H9 (cell line): Measurements from ENCODE around the gene USP47. TPM values are rescaled to one million over a fixed set of nuclear protein-coding genes. Genes with fewer than 3 reads are reported as not detected.

Source experiments
- DNase-seq: peaks from one replicate; pipeline ENCODE4 v3.0.0-alpha.2; 2017
- H2AFZ ChIP-seq: one replicate; pipeline ENCODE4 v1.6.1; 2013; ENCODE audit warnings: mild to moderate bottlenecking, low read length, control low read depth, moderate library complexity
- H2AK5ac ChIP-seq: 2 replicates; pipeline ENCODE4 v1.6.1; 2013; ENCODE audit warnings: low read length, control low read depth, mixed read lengths; ENCODE audit not compliant: insufficient read length
- H2BK120ac ChIP-seq: one replicate; pipeline ENCODE4 v1.6.1; 2013; ENCODE audit warnings: low read depth, mild to moderate bottlenecking, low read length, control low read depth, inconsistent platforms; ENCODE audit not compliant: poor library complexity, severe bottlenecking
- H2BK12ac ChIP-seq: 2 replicates; pipeline ENCODE4 v1.6.1; 2013; ENCODE audit warnings: low read length, control low read depth, mixed read lengths, low read depth; ENCODE audit not compliant: insufficient read length
- H2BK15ac ChIP-seq: 2 replicates; pipeline ENCODE4 v1.6.1; 2013; ENCODE audit warnings: low read depth, low read length, control low read depth
- H2BK20ac ChIP-seq: one replicate; pipeline ENCODE4 v1.6.1; 2013; ENCODE audit warnings: low read depth, mild to moderate bottlenecking, low read length, control low read depth, inconsistent platforms; ENCODE audit not compliant: poor library complexity, severe bottlenecking
- H2BK5ac ChIP-seq: 2 replicates; pipeline ENCODE4 v1.6.1; 2013; ENCODE audit warnings: low read length, control low read depth, mixed read lengths; ENCODE audit not compliant: insufficient read length
- H3K14ac ChIP-seq: 2 replicates; pipeline ENCODE4 v1.6.1; 2013; ENCODE audit warnings: low read length, control low read depth; ENCODE audit not compliant: insufficient read depth
- H3K18ac ChIP-seq: 2 replicates; pipeline ENCODE4 v1.6.1; 2013; ENCODE audit warnings: low read depth, mild to moderate bottlenecking, mixed read lengths, low read length, control low read depth; ENCODE audit not compliant: insufficient read length
- H3K23ac ChIP-seq: 2 replicates; pipeline ENCODE4 v1.6.1; 2013; ENCODE audit warnings: low read length, control low read depth, mixed read lengths, low read depth; ENCODE audit not compliant: insufficient read length
- H3K23me2 ChIP-seq: 2 replicates; pipeline ENCODE4 v1.6.1; 2013; ENCODE audit warnings: low read depth, mild to moderate bottlenecking, mixed read lengths, low read length, control low read depth; ENCODE audit not compliant: insufficient read length, poor library complexity, severe bottlenecking
- H3K27ac ChIP-seq: 2 replicates; pipeline ENCODE4 v1.5.1; 2013; ENCODE audit warnings: low read length, control low read depth, mixed read lengths, low read depth; ENCODE audit not compliant: insufficient read length
- H3K27me3 ChIP-seq: 2 replicates; pipeline ENCODE4 v1.6.1; 2013; ENCODE audit warnings: low read length, control low read depth, inconsistent platforms; ENCODE audit not compliant: insufficient read depth
- H3K4ac ChIP-seq: 2 replicates; pipeline ENCODE4 v1.6.1; 2013; ENCODE audit warnings: low read depth, mild to moderate bottlenecking, control low read depth, inconsistent platforms, low read length, moderate library complexity
- H3K4me1 ChIP-seq: 2 replicates; pipeline ENCODE4 v1.6.1; 2013; ENCODE audit warnings: low read length, control low read depth, inconsistent platforms; ENCODE audit not compliant: insufficient read depth
- H3K4me2 ChIP-seq: 2 replicates; pipeline ENCODE4 v1.6.1; 2013; ENCODE audit warnings: low read length, control low read depth, mixed read lengths; ENCODE audit not compliant: insufficient read length, insufficient read depth
- H3K56ac ChIP-seq: 2 replicates; pipeline ENCODE4 v1.6.1; 2013; ENCODE audit warnings: low read depth, mild to moderate bottlenecking, mixed read lengths, low read length, control low read depth; ENCODE audit not compliant: insufficient read length
- H3K79me1 ChIP-seq: 2 replicates; pipeline ENCODE4 v1.6.1; 2013; ENCODE audit warnings: low read depth, mild to moderate bottlenecking, moderate library complexity, low read length, control low read depth, inconsistent platforms; ENCODE audit not compliant: insufficient read depth, poor library complexity, severe bottlenecking
- H3K79me2 ChIP-seq: 2 replicates; pipeline ENCODE4 v1.6.1; 2013; ENCODE audit warnings: low read length, control low read depth, inconsistent platforms; ENCODE audit not compliant: insufficient read depth
- H3K9ac ChIP-seq: 2 replicates; pipeline ENCODE4 v1.6.1; 2013; ENCODE audit warnings: low read length, control low read depth, mixed read lengths; ENCODE audit not compliant: insufficient read length; ENCODE audit errors: extremely low read depth
- H3K9me3 ChIP-seq: one replicate; pipeline ENCODE4 v1.6.1; 2013; ENCODE audit warnings: low read depth, low read length, inconsistent platforms; ENCODE audit not compliant: control insufficient read depth
- H3T11ph ChIP-seq: one replicate; pipeline ENCODE4 v1.6.1; 2013; ENCODE audit warnings: mild to moderate bottlenecking, low read length, control low read depth, inconsistent platforms
- H4K20me1 ChIP-seq: one replicate; pipeline ENCODE4 v1.6.1; 2013; ENCODE audit not compliant: control insufficient read depth, insufficient read length, insufficient read depth
- H4K5ac ChIP-seq: 2 replicates; pipeline ENCODE4 v1.6.1; 2013; ENCODE audit warnings: low read depth, mild to moderate bottlenecking, mixed read lengths, low read length, control low read depth; ENCODE audit not compliant: insufficient read length
- H4K8ac ChIP-seq: replicated peaks from 2 replicates; pipeline ENCODE4 v1.6.1; 2013; ENCODE audit warnings: low read length, control low read depth, mixed read lengths, low read depth; ENCODE audit not compliant: insufficient read length
- H4K91ac ChIP-seq: 2 replicates; pipeline ENCODE4 v1.6.1; 2013; ENCODE audit warnings: low read depth, mild to moderate bottlenecking, moderate library complexity, mixed read lengths, low read length, control low read depth; ENCODE audit not compliant: insufficient read length
- H3K27ac Mint-ChIP-seq, 3 experiments: 2 replicates in 2 of 3; 3 replicates in 1 of 3; pipeline ENCODE4 v1.8.0; 2020 to 2021; ENCODE audit warnings: mixed read lengths in 3 of 3, mild to moderate bottlenecking in 1 of 3, moderate library complexity in 1 of 3
- H3K27me3 Mint-ChIP-seq: 2 replicates; pipeline ENCODE4 v1.8.0; 2021; ENCODE audit warnings: low read depth, mild to moderate bottlenecking, moderate library complexity, mixed read lengths
- H3K36me3 Mint-ChIP-seq, 3 experiments: 2 replicates in 2 of 3; 3 replicates in 1 of 3; pipeline ENCODE4 v1.8.0; 2020 to 2021; ENCODE audit warnings: low read depth in 3 of 3, mixed read lengths in 3 of 3; ENCODE audit not compliant: insufficient read depth in 1 of 3
- H3K4me1 Mint-ChIP-seq, 2 experiments: 2 replicates each; pipeline ENCODE4 v1.8.0; 2020; ENCODE audit warnings: mixed read lengths in 2 of 2
- H3K4me3 Mint-ChIP-seq, 2 experiments: 2 replicates in 1 of 2; 3 replicates in 1 of 2; pipeline ENCODE4 v1.8.0; 2020 to 2021; ENCODE audit warnings: mild to moderate bottlenecking in 2 of 2, mixed read lengths in 2 of 2, moderate library complexity in 1 of 2
- H3K9me3 Mint-ChIP-seq, 2 experiments: 2 replicates in 1 of 2; 3 replicates in 1 of 2; pipeline ENCODE4 v1.8.0; 2020; ENCODE audit warnings: mild to moderate bottlenecking in 2 of 2, mixed read lengths in 2 of 2, moderate library complexity in 1 of 2
- CTCF ChIP-seq: fragments of 200-600 bp; sonication (generic); conservative IDR thresholded peaks from 3 replicates; pipeline ENCODE4 v1.8.0; 2021; ENCODE audit warnings: antibody characterized with exemption, mild to moderate bottlenecking
- WGBS: extraction: QIAGEN DNeasy Blood & Tissue Kit; methylation state at CpG from one replicate; pipeline ENCODE4 v1.1.7; 2013; ENCODE audit warnings: missing lambda C conversion rate, low lambda C conversion rate, mixed read lengths; ENCODE audit not compliant: insufficient read length; ENCODE audit errors: extremely low coverage; 5-methylcytosine and 5-hydroxymethylcytosine counted together
- total RNA-seq: library from RNA; stranded (reverse); gene quantifications from 2 replicates; pipeline ENCODE4 v1.2.1, GENCODE V29; 2021

The USP47 gene
- total RNA-seq, 1 experiment from 2014 or later: 26.7 TPM

GRCh38 chr11:11956006-11956405, 114.2 kb downstream of the USP47 start:
- H3K4me3 Mint-ChIP-seq: no peak overlapping the region
- DNase-seq: no peak
- no peaks in the 10 kb centered on the region for H3K27me3 Mint-ChIP-seq
- Histone ChIP-seq H2BK15ac (no peak overlapping the region), H3K4me1 (no peaks in the 10 kb centered on the region), H3K27ac (no peak overlapping the region), H2BK20ac (no peak overlapping the region), H3K79me2 (no peaks in the 10 kb centered on the region), H4K20me1 (no peaks in the 10 kb centered on the region), H3K9ac (no peak overlapping the region), H2BK12ac (no peak overlapping the region), H3K23me2 (no peaks in the 10 kb centered on the region), H3K9me3 (no peaks in the 10 kb centered on the region), H2AK5ac (no peak overlapping the region), H3K14ac (no peak overlapping the region), H2BK120ac (no peak overlapping the region), H4K91ac (no peak overlapping the region), H3K27me3 (no peaks in the 10 kb centered on the region), H3K79me1 (no peaks in the 10 kb centered on the region), H3K23ac (no peak overlapping the region), H2BK5ac (no peak overlapping the region), H3K4ac (no peak overlapping the region), H3T11ph (no peak overlapping the region), H3K4me2 (no peak overlapping the region), H4K5ac (no peak overlapping the region), H4K8ac (no peak overlapping the region), H3K56ac (no peak overlapping the region), H3K18ac (no peak overlapping the region), H2AFZ (no peak overlapping the region)
- no CpG with 5 or more reads among the region's 5 CpGs for WGBS
- no peak for TF ChIP-seq CTCF
- no peak overlapping the region for H3K27ac Mint-ChIP-seq
- H3K36me3 Mint-ChIP-seq: peaks cover 6 to 42% (median 41%) of the 10 kb centered on the region in 3 experiments; a peak in 6 of 7 replicates
- H3K4me1 Mint-ChIP-seq: peaks cover 9 to 13% of the 10 kb centered on the region in 2 experiments
- no peaks in the 10 kb centered on the region for H3K9me3 Mint-ChIP-seq
